Measurements from ENCODE around the gene CECR2. TPM values are rescaled to one million over a fixed set of nuclear protein-coding genes. Genes with fewer than 3 reads are reported as not detected.

CECR2 gene
- total RNA-seq, 6 donors from 2014 or later: 5.8 to 35.6 (median 11.6) TPM

DNA sequence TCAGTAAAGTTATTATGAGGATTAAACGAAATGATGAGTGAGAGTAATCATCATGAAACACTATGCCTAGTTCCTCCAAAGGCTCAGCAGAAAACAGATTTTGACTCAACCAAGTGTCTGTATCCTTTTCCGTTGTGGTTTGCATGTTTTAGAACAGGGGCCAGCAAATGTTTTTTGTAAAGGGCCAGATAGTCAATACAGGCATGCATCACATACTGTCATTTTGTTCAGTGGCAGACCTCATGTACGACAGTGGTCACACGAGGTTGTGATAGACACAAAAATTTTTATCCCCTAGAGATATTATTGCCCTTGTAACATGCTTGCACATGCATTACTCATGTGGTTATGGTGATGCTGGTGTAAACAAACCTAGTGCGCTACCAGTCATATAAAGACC lies 112.2 kb downstream of the CECR2 start:
- TF ChIP-seq POLR2A (IDR thresholded peaks at IDR 0.05) (no peak), EP300 (IDR thresholded peaks at IDR 0.05) (no peak), POLR2AphosphoS5 (IDR thresholded peaks at IDR 0.05) (no peak)
- TF ChIP-seq, protein P1, sequence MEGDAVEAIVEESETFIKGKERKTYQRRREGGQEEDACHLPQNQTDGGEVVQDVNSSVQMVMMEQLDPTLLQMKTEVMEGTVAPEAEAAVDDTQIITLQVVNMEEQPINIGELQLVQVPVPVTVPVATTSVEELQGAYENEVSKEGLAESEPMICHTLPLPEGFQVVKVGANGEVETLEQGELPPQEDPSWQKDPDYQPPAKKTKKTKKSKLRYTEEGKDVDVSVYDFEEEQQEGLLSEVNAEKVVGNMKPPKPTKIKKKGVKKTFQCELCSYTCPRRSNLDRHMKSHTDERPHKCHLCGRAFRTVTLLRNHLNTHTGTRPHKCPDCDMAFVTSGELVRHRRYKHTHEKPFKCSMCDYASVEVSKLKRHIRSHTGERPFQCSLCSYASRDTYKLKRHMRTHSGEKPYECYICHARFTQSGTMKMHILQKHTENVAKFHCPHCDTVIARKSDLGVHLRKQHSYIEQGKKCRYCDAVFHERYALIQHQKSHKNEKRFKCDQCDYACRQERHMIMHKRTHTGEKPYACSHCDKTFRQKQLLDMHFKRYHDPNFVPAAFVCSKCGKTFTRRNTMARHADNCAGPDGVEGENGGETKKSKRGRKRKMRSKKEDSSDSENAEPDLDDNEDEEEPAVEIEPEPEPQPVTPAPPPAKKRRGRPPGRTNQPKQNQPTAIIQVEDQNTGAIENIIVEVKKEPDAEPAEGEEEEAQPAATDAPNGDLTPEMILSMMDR (IDR thresholded peaks at IDR 0.05): no peak
- H3K36me3 ChIP-seq: no peaks in the 10 kb centered on the region
- H3K9me3 ChIP-seq: no peaks in the 10 kb centered on the region
- 85 to 89% methylated on average over 5 of the region's 5 CpGs for WGBS, 2 donors
- H3K27ac ChIP-seq: no peak overlapping the region
- H3K27me3 ChIP-seq: no peaks in the 10 kb centered on the region
- H3K4me1 ChIP-seq: peaks cover 0 to 8% (median 3%) of the 10 kb centered on the region in 4 donors
- H3K4me3 ChIP-seq: no peak overlapping the region
- no peak for DNase-seq
- ATAC-seq (ENCODE audit: low FRiP score in 2 of 2): no peak

DNA sequence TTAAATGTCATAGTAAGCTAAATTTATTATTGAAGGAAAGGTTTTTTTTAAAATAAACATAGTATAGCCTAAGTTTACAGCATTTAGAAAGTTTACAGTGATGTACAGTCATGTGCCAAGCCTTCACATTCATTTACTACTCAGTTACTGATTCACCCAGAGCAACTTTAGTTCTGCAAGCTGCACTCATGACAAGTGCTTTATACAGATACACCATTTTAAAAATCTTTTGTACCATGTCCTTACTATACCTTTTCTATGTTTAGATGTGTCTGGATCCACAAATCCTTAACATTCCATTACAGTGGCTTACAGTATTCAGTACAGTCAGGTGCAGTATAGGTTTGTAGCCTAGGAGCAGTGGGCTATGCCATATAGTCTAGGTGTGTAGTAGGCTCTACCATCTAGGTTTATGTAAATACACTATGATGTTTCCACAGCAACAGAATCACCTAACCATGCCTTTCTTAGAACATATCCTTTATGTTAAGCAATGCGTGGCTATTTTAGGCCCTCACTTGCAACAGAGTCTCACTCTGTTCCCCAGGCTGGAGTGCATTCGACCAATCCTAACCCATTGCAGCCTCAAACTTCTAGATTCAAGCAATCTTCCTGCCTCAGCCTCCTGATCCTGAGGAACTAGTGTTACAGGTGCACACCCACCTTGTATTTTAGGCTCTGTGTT lies 114.6 kb downstream of the CECR2 start:
- Histone ChIP-seq H3K4me1 (no peaks in the 10 kb centered on the region), H3K4me3 (no peak overlapping the region), H3K27me3 (no peaks in the 10 kb centered on the region), H3K9me3 (no peaks in the 10 kb centered on the region), H3K36me3 (no peaks in the 10 kb centered on the region), H3K27ac (no peak overlapping the region)
- 61 to 63% methylated on average over 2 of the region's 2 CpGs for WGBS, 2 donors
- TF ChIP-seq, protein P1 (IDR thresholded peaks at IDR 0.05): no peak
- ATAC-seq (ENCODE audit: low FRiP score in 2 of 2) (peak in 1 of 2 donors; percentile 17), DNase-seq (no peak)

DNA sequence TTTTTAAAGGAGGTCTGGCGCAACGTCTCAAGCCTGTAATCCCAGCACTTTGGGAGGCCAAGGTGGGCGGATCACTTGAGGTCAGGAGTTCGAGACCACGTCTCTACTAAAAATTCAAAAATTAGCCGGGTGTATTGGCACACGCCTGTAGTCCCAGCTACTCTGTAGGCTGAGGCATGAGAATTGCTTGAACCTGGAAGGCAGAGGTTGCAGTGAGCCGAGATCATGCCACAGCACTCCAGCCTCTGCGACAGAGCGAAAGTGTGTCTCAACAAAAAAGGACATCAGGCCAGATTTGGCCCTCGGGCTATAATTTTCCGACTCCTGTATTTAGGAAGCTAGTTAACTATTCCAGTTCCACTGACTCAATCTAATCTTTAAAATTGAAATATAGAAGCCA lies 115.3 kb downstream of the CECR2 start:
- Histone ChIP-seq H3K36me3 (no peaks in the 10 kb centered on the region), H3K27ac (no peak overlapping the region), H3K27me3 (no peaks in the 10 kb centered on the region), H3K4me3 (no peak overlapping the region), H3K4me1 (no peaks in the 10 kb centered on the region), H3K9me3 (no peaks in the 10 kb centered on the region)
- 89 to 90% methylated on average over 12 of the region's 12 CpGs for WGBS, 2 donors
- no peak for DNase-seq
- TF ChIP-seq, protein P1 (IDR thresholded peaks at IDR 0.05): no peak
- TF ChIP-seq POLR2A (IDR thresholded peaks at IDR 0.05): no peak
- ATAC-seq (ENCODE audit: low FRiP score in 2 of 2): no peak

DNA sequence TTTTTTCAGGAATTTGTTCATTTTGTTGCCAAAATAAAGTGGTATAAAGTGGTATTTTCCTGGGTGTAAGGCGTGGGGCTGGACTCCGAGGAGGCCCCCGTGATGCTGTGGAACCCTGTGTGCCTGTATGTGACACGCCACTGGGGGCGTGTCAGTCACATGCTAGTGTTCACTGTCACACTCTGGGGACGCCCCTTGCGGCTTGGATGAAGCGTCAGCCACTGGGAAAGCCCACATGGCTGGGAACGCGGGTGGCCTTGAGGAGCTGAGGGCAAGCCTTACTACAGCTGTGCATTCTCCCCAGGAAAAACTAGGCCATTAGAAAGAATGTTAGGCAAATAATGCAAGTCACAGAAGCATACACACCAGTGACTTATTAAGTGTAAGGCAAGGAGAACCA lies 117.1 kb downstream of the CECR2 start:
- no peaks in the 10 kb centered on the region for H3K27me3 ChIP-seq
- H3K36me3 ChIP-seq: no peaks in the 10 kb centered on the region
- TF ChIP-seq, protein P1 (IDR thresholded peaks at IDR 0.05): no peak
- TF ChIP-seq POLR2A (IDR thresholded peaks at IDR 0.05) (no peak), POLR2AphosphoS5 (IDR thresholded peaks at IDR 0.05) (no peak), EP300 (IDR thresholded peaks at IDR 0.05) (no peak)
- no peaks in the 10 kb centered on the region for H3K4me1 ChIP-seq
- 84 to 86% methylated on average over 10 of the region's 10 CpGs for WGBS, 2 donors
- ATAC-seq (ENCODE audit: low FRiP score in 2 of 2) (no peak), DNase-seq (no peak)
- H3K9me3 ChIP-seq: no peaks in the 10 kb centered on the region
- H3K27ac ChIP-seq: no peak overlapping the region
- no peak overlapping the region for H3K4me3 ChIP-seq

DNA sequence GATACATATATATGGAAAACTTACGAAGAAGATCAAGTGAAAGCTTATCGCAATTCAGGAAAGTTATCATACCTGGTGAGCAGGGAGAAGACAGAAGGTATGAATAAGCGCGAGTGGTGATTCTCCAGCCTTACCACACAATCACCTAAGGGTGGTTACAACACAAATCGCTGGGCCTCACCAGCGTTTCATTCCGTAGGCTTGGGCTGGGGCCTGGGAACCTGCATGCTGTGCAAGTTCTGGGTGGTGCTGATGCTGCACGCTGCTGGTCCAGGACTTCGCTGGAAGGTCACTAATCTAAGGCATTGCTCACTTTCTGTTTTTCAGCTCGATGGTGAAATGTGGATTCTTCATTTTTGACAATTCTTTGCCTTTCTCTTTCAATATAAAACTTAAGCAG lies 117.5 kb downstream of the CECR2 start:
- DNase-seq (no peak), ATAC-seq (ENCODE audit: low FRiP score in 2 of 2) (no peak)
- WGBS, 2 donors: 88 to 90% methylated on average over 10 of the region's 10 CpGs
- Histone ChIP-seq H3K36me3 (no peaks in the 10 kb centered on the region), H3K4me3 (no peak overlapping the region), H3K9me3 (no peaks in the 10 kb centered on the region), H3K27me3 (no peaks in the 10 kb centered on the region), H3K4me1 (no peaks in the 10 kb centered on the region), H3K27ac (no peak overlapping the region)
- TF ChIP-seq, protein P1 (IDR thresholded peaks at IDR 0.05): no peak
- TF ChIP-seq POLR2A (IDR thresholded peaks at IDR 0.05) (no peak), EP300 (IDR thresholded peaks at IDR 0.05) (no peak), POLR2AphosphoS5 (IDR thresholded peaks at IDR 0.05) (no peak)

Data from upper lobe of left lung (tissue), 6 donors.